GM13976 (cell line): ENCODE results near the gene ZDHHC3.

Source experiments
- DNase-seq: peaks from one replicate; pipeline ENCODE4 v3.0.0; 2012; ENCODE audit warnings: low spot score
- CTCF ChIP-seq: IDR thresholded peaks from 2 replicates; pipeline ENCODE4 v1.5.1; 2012; ENCODE audit warnings: borderline replicate concordance, mild to moderate bottlenecking; ENCODE audit not compliant: insufficient read depth; ENCODE audit errors: extremely low read depth, missing control alignments, control extremely low read depth
- in situ Hi-C: fragments of 300-500 bp; cut with MboI; formaldehyde crosslinking; loops from one replicate; pipeline ENCODE4 v1.12.0; 2022; ENCODE audit warnings: low sequenced_read_pairs, mixed read lengths, inconsistent platforms; ENCODE audit not compliant: unreplicated experiment

Gene ZDHHC3

GRCh38 chr3:44875596-44875995 lies 100.4 kb downstream of the ZDHHC3 start:
- in situ Hi-C loops = no loop called here
- DNase-seq = no peak
- TF ChIP-seq CTCF = no peak
